NCI-H524 (cell line): Measurements from ENCODE around the gene SCAP.
"Not testable (repeated sequence)": the region's sequence is repeated elsewhere in the genome, so short reads cannot be mapped to it uniquely, and the experiment has no call there.

Experiments used
- DNase-seq, 2 experiments: peaks; one replicate each; lab custom pipeline; 2025; lab: John Stamatoyannopoulos, UW

SCAP gene

GRCh38 chr3:47480267-47480666, 4.5 kb upstream of the SCAP start:
- not testable (repeated sequence) for DNase-seq

- DNase-seq: no peak
Measured at GRCh38 chr3:47479826-47480160, 4.1 kb upstream of the SCAP start.

- DNase-seq: no peak
Measured at GRCh38 chr3:47478022-47478421, 2.3 kb upstream of the SCAP start.

- no peak for DNase-seq
Measured at GRCh38 chr3:47476644-47477199, 981 bp upstream of the SCAP start.

GRCh38 chr3:47476330-47476626, 537 bp upstream of the SCAP start:
- no peak for DNase-seq

- DNase-seq: peak in 1 of 2 experiments; percentile 20
Measured at GRCh38 chr3:47475029-47475569, 642 bp downstream of the SCAP start.

GRCh38 chr3:47473391-47473790, 2.4 kb downstream of the SCAP start:
- no peak for DNase-seq

- no peak for DNase-seq
Measured at GRCh38 chr3:47469616-47470015, 6.1 kb downstream of the SCAP start.

GRCh38 chr3:47468315-47468714, 7.4 kb downstream of the SCAP start:
- not testable (repeated sequence) for DNase-seq

- no peak for DNase-seq
Measured at GRCh38 chr3:47464588-47464987, 11.2 kb downstream of the SCAP start.

GRCh38 chr3:47459534-47460085, 16.1 kb downstream of the SCAP start:
- DNase-seq: not testable (repeated sequence)

GRCh38 chr3:47456984-47457383, 18.8 kb downstream of the SCAP start:
- DNase-seq: no peak

- no peak for DNase-seq
Measured at GRCh38 chr3:47455806-47456452, 19.8 kb downstream of the SCAP start.

- DNase-seq: no peak
Measured at GRCh38 chr3:47452453-47453215, 23.1 kb downstream of the SCAP start.

- no peak for DNase-seq
Measured at GRCh38 chr3:47444103-47444502, 31.6 kb downstream of the SCAP start.

GRCh38 chr3:47443611-47443995, 32.1 kb downstream of the SCAP start:
- no peak for DNase-seq

- no peak for DNase-seq
Measured at GRCh38 chr3:47441796-47442551, 33.8 kb downstream of the SCAP start.

- DNase-seq: no peak
Measured at GRCh38 chr3:47440131-47440530, 35.6 kb downstream of the SCAP start.

GRCh38 chr3:47436180-47436579, 39.6 kb downstream of the SCAP start:
- DNase-seq: no peak

GRCh38 chr3:47434849-47435248, 40.9 kb downstream of the SCAP start:
- no peak for DNase-seq

GRCh38 chr3:47433796-47434195, 41.9 kb downstream of the SCAP start:
- DNase-seq: no peak

- no peak for DNase-seq
Measured at GRCh38 chr3:47432673-47433072, 43.1 kb downstream of the SCAP start.
